ENCODE results near the gene GLIS2. TPM values are rescaled to one million over a fixed set of nuclear protein-coding genes. Genes with fewer than 3 reads are reported as not detected.

The GLIS2 gene
- total and polyA plus RNA-seq, 2 of the 4 experiments (the other 2 are of a cell fraction) = 0.36 to 8.4 TPM

GRCh38 chr16:4328782-4329775 lies 13.2 kb downstream of the GLIS2 start:
- peak overlapping the region; percentile 19; the same call in 1 of the 3 replicates for H2BK15ac ChIP-seq (ENCODE audit: low read depth, low read length)
- H4K20me1 ChIP-seq (ENCODE audit: insufficient read depth, low read length) = peaks cover 76% of the 10 kb centered on the region
- intact Hi-C loops (cut with micrococcal nuclease) (loop anchor here (2.0 kb wide), 1 partner anchor 40 kb away; no protein-coding TSS in a partner anchor), in situ Hi-C loops (cut with MboI; ENCODE audit: low sequenced_read_pairs) (no loop called here), dilution Hi-C loops (cut with HindIII; ENCODE audit: low sequenced_read_pairs, unreplicated experiment) (no loop called here)
- peaks cover 25 to 87% of the 10 kb centered on the region in 2 experiments for H3K79me1 ChIP-seq (ENCODE audit: low read depth in 1 of 2, low read length in 2 of 2)
- peak overlapping the region; percentile 65 for H2BK20ac ChIP-seq (ENCODE audit: low read depth, low read length)
- no peak overlapping the region for H3K9ac ChIP-seq (ENCODE audit: low read depth, low read length)
- peaks cover 25% of the 10 kb centered on the region for H3K4me1 ChIP-seq (ENCODE audit: control insufficient read depth, insufficient read depth, low read length)
- H2AK5ac ChIP-seq (ENCODE audit: low read depth, low read length) = peak overlapping the region; percentile 96
- no peak overlapping the region for H3K4me3 ChIP-seq (ENCODE audit: insufficient read depth, low read depth, low read length)
- no peaks in the 10 kb centered on the region for H3K27me3 ChIP-seq (ENCODE audit: control insufficient read depth, insufficient read depth, low read length)
- H4K91ac ChIP-seq (ENCODE audit: insufficient read depth, low read depth, low read length) = peak overlapping the region; percentile 70
- H2AK9ac ChIP-seq (replicated peaks; ENCODE audit: low read depth, low read length, poor library complexity) = peak overlapping the region; percentile 60
- H3K36me3 ChIP-seq (ENCODE audit: control insufficient read depth, insufficient read depth, low read length) = peaks cover 11% of the 10 kb centered on the region
- no peak overlapping the region for H4K5ac ChIP-seq (ENCODE audit: low read depth, low read length)
- peak overlapping the region; percentile 65 for H2BK5ac ChIP-seq (ENCODE audit: low read depth, low read length, poor library complexity, severe bottlenecking)
- H3K23ac ChIP-seq (ENCODE audit: low read depth, low read length) = peak overlapping the region; percentile 34; the same call in 1 of the 2 replicates
- H3K27ac ChIP-seq (ENCODE audit: insufficient read depth, low read length) = peak overlapping the region; percentile 67
- peak overlapping the region; percentile 35; the same call in 1 of the 2 replicates for H3K14ac ChIP-seq (replicated peaks; ENCODE audit: low read depth, low read length)
- peak overlapping the region; percentile 85 for H2AFZ ChIP-seq (replicated peaks; ENCODE audit: low read length, poor library complexity)
- POLR2A ChIA-PET (ENCODE audit: unreplicated experiment) = no interaction called here
- CTCF ChIA-PET = interaction anchor here (0.6 to 2.3 kb wide), 6 partner anchors 19 to 75 kb away, joined by 3 to 11 read pairs (median 4); no protein-coding TSS in a partner anchor
- H3K9me3 ChIP-seq (ENCODE audit: control insufficient read depth, insufficient read depth, low read length) = no peaks in the 10 kb centered on the region
- H3K56ac ChIP-seq (ENCODE audit: extremely low read depth, insufficient read depth, low read length) = 0 out of 2 replicates have a peak overlapping the region, but pooled peaks have one; percentile 3
- peak; percentile 31 for ATAC-seq (ENCODE audit: low read depth)
- peak overlapping the region; percentile 72 for H3K4ac ChIP-seq (ENCODE audit: low read depth, low read length)
- no TSS peak for BruUV-seq (replicated peaks)
- TF ChIP-seq, protein P1, sequence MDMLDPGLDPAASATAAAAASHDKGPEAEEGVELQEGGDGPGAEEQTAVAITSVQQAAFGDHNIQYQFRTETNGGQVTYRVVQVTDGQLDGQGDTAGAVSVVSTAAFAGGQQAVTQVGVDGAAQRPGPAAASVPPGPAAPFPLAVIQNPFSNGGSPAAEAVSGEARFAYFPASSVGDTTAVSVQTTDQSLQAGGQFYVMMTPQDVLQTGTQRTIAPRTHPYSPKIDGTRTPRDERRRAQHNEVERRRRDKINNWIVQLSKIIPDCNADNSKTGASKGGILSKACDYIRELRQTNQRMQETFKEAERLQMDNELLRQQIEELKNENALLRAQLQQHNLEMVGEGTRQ (IDR thresholded peaks at IDR 0.05; ENCODE audit: low read depth, low read length) = no peak
- TF ChIP-seq RFX5 (IDR thresholded peaks at IDR 0.05; ENCODE audit: low read depth, low read length) = no peak
- H2BK120ac ChIP-seq (ENCODE audit: low read depth, low read length) = peak overlapping the region; percentile 85; the same call in 1 of the 2 replicates
- DNase-seq = peak; percentile 36
- no peak overlapping the region; the same call in 1 of the 2 replicates for H3K18ac ChIP-seq (ENCODE audit: low read depth, low read length)
- peak overlapping the region; percentile 53; the same call in 1 of the 2 replicates for H3K4me2 ChIP-seq (ENCODE audit: low read depth, low read length)
- H4K8ac ChIP-seq (ENCODE audit: low read depth in 2 of 2, low read length in 2 of 2) = peak overlapping the region; percentile 31 to 74; a peak in 2 of 4 replicates
- WGBS, 2 experiments (ENCODE audit: extremely low coverage in 2 of 2, insufficient read length in 1 of 2) = 53% methylated on average over 3 of the region's 17 CpGs; no CpG with 5 or more reads in 1 of the 2 experiments
- peaks cover 13% of the 10 kb centered on the region for H3K9me1 ChIP-seq (ENCODE audit: insufficient read depth, low read length)

All from IMR-90 (cell line).